Measurements from ENCODE around the gene ABI3BP.

DNA sequence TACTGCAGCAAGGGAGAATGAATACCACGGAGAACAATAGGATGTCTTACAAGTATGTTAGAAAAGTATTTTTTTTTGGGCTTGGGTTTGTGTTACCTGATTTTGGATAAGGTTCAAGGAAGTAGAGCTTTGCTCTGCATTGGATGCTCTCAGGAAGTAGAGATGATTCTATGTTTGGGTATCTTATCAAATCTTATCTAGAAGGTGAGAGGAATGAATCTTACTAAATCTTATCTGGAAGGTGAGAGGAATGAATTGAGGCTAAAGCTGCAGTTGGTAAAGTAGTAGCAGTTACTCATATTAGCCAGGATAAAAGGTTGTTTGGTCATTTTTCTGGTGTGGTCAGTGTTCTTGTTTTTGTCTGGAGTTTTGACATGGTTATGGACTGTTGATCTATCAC lies 266.5 kb downstream of the ABI3BP start:
- TF ChIP-seq, protein P1, sequence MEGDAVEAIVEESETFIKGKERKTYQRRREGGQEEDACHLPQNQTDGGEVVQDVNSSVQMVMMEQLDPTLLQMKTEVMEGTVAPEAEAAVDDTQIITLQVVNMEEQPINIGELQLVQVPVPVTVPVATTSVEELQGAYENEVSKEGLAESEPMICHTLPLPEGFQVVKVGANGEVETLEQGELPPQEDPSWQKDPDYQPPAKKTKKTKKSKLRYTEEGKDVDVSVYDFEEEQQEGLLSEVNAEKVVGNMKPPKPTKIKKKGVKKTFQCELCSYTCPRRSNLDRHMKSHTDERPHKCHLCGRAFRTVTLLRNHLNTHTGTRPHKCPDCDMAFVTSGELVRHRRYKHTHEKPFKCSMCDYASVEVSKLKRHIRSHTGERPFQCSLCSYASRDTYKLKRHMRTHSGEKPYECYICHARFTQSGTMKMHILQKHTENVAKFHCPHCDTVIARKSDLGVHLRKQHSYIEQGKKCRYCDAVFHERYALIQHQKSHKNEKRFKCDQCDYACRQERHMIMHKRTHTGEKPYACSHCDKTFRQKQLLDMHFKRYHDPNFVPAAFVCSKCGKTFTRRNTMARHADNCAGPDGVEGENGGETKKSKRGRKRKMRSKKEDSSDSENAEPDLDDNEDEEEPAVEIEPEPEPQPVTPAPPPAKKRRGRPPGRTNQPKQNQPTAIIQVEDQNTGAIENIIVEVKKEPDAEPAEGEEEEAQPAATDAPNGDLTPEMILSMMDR (IDR thresholded peaks at IDR 0.05; ENCODE audit: low read depth, low read length), result no peak
- no peak for TF ChIP-seq MYC (IDR thresholded peaks at IDR 0.05; ENCODE audit: low read depth, low read length)
- no peak for TF ChIP-seq POLR2A (IDR thresholded peaks at IDR 0.05; ENCODE audit: extremely low read depth, insufficient read length)

All from NB4 (cell line).